Esophagus mucosa (tissue), 1 donor: Measurements from ENCODE around the gene SLC45A1. TPM values are rescaled to one million over a fixed set of nuclear protein-coding genes. Genes with fewer than 3 reads are reported as not detected.
"Not testable (repeated sequence)": the region's sequence is repeated elsewhere in the genome, so short reads cannot be mapped to it uniquely, and the experiment has no call there.

Source experiments
- ATAC-seq: fragments of 200-7000 bp; cut with Tn5 transposase; one replicate; pipeline ENCODE4 v1.9.1; 2020
- total RNA-seq: library from RNA; stranded (reverse); gene quantifications from one replicate; pipeline ENCODE4 v1.2.4, GENCODE V29; 2023
- donor health status: DM: yes; HTN: yes; CAD: no.

SLC45A1 gene
- total RNA-seq, 1 donor from 2014 or later = 0.20 TPM

DNA sequence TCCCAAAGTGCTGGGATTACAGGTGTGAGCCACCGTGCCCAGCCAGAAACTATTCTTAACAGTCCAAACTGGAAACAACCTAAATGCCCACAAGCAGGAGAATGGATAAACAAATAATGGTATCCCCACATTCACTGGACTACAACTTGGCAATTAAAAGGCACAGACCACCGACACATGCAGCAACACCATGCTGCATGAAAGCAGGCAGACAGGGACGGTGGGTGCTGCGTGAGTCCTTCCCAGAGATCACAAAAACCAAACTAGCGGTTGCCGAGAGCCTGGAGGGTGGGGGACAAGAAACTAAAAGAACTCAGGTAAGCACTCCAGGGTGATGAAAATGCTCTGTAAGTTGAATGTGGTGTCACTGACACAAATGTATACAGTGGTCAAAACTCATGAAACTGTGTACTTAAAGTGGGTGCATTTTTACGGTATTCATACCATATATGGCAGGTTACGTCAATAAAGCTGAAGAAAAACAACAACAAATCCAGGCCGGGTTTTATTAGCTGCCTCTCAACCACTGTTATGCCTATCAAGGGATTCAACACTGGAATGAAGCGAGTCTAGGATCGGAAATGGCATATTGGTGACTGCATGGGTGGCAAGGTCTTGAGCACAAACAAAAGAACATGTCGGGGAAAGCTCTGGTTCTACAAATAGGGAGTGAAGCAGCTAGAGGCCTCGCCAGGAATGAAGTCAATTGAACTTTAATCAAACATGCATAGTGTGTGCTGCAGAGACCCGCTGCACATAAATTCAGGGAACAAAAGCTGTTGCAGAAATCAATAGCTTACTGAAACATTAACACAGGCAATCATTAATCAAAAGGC, 52.4 kb downstream of the SLC45A1 start:
- no peak for ATAC-seq

DNA sequence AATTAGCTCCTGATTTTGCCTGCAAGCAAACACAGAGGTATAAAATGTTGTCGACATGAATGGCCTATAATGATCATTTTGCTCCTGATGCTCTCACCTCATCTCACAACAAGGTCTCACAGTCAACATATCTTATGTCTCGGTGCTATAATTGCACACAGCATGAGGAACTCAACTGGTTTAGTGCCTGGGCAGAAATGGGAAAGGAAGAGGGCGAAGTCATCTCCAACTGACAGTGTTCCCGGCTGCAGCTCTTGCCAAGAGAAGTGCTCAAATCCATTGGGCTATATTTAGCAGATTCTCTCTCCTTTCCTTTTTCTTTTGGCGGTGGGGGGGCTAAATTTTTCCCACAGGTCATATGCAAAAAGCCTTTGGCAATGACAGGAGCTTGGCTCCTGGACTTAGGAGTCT, 53.0 kb downstream of the SLC45A1 start:
- no peak for ATAC-seq

DNA sequence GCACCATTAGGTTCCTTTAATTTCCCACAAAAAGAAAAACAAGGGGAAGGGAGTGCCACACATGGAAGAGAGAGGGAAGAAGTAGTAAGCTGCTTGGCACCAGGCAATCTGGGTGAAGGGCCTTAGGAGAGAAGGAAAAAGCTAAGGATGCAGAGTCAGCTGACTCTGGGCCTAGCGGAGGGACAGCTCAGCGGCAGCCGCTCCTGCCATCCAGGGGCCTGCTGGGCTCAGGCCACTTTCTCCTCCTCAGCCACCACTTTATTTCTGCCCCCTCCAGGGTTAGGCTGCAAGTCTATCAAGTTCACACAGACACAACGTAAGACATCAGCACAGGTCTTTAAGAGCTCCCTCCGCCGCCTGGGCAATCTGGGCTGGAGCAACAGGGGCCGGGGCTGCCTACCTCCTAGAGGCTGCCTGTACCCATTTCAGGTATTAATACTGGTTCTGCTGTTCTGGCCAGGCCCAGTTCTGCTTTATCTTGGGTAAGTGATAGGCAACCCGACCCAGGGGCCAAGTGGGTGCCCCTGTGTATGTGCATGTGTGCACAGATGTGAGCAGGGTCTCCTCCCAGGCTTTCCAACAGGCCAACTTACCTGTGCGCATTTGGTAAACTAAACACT, 53.6 kb downstream of the SLC45A1 start:
- ATAC-seq = no peak

DNA sequence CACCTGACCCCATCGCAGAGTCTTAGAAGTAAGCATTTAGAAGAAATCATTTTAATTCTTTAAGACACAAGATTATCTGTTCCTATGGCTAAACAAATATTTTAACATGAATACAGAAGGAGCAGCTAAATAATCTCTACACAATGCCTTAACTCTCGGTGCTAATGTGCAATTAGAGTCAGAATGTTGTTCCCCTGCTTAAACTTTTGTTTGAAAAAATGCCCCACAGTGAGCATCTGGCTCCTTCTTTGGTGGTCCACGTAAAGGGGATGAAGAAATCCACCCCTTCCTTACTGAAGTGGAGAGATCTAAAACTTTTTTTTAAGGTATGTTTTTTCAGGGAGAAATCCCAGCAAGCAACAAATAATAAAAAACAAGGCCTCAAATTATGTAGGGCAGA, 55.2 kb downstream of the SLC45A1 start:
- no peak for ATAC-seq

DNA sequence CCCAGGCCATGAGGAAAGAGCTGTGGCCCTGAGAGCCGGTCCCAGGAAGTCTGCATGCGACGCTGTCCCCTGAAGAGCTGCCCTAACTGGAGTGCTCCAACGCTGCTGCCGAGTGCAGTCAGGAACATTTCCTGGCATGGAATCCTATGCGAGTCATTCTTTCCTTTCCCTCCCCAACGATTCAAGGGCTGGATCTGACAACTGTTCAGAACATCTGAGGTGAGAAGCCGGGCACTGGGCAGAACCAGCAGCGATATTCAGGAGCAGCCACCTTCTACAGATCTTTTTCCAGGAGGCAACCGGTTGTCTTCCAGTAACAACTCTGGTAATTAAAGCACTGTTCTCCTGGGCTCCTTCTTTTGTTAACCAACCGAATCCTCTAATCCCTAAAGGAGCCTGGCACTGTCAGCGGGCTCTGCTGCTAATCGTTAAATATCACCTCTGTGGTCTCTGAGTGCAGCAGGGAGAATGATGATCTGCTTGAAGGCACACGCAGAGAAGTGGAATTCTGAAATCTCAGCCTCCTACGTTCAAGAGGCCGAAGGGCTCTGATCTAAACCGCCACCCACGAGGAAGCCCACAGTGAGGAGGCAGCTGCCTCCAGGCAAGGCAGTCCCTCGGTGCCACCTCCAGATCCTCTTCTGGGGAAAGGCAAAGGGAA, 55.8 kb downstream of the SLC45A1 start:
- ATAC-seq = peak; percentile 59

DNA sequence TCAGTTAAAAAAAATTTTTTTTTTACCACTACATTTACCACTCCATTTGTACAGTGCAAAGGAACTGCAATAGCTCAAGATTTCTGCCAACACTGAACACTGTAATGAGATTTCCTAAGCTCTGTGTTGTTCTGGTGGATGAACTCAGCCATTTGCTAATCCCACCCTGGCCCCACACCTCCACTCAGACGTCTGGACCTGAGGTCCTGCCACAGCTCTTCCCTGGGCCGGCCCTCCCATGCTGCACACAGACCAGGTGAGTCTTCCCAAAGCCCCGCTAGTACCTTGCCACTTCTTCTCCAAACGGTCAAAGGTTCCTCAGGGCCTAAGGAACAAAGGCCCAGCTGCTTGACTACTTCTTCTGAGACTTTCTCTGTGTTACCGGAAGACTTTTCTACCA, 56.4 kb downstream of the SLC45A1 start:
- ATAC-seq = no peak

DNA sequence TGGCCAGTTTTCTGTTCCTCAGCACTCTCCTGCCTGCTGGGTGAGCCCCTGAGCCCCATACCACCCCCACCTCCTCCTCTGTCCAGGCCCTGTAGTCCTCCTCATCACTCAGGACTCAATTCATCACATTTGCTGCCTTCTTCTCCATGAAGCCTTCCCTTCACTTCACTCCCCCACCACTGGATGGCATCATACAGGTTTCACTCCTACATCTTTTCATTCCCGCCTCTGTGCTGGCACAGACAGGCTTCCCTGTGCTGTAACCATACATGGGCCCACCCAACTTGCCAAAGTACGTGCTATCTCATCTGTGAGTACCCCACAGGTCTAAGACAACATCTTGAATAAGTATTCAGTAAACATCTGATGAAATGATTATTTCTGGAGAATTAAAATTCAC, 56.9 kb downstream of the SLC45A1 start:
- peak; percentile 44 for ATAC-seq

GRCh38 chr1:8376358-8376840, 58.5 kb downstream of the SLC45A1 start:
- no peak for ATAC-seq

GRCh38 chr1:8377271-8377981, 59.5 kb downstream of the SLC45A1 start:
- ATAC-seq = no peak

GRCh38 chr1:8378178-8378577, 60.3 kb downstream of the SLC45A1 start:
- ATAC-seq = no peak

DNA sequence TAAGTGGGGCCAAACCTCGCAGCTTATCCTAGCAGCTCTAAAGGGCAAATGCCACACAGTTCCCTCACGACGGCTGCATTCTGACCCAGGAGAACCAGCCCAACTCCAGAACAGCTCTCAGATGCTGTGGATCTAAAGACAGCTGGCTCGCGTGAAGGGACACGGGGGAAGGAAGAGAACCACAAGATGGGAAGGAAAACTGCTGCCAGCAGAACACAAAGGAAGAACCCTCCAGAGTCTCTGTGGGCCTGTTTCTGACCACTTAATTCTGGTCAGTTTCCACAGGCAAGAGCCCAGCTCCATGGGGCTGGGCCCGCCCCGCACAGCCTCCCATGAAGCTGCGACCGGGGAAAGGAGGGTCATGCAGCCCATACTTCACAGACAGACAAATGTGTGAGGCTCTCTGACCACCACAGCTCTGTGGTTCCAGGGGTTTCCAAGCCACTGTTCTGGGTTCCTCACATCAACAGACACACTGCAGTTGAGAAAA, 61.1 kb downstream of the SLC45A1 start:
- no peak for ATAC-seq

DNA sequence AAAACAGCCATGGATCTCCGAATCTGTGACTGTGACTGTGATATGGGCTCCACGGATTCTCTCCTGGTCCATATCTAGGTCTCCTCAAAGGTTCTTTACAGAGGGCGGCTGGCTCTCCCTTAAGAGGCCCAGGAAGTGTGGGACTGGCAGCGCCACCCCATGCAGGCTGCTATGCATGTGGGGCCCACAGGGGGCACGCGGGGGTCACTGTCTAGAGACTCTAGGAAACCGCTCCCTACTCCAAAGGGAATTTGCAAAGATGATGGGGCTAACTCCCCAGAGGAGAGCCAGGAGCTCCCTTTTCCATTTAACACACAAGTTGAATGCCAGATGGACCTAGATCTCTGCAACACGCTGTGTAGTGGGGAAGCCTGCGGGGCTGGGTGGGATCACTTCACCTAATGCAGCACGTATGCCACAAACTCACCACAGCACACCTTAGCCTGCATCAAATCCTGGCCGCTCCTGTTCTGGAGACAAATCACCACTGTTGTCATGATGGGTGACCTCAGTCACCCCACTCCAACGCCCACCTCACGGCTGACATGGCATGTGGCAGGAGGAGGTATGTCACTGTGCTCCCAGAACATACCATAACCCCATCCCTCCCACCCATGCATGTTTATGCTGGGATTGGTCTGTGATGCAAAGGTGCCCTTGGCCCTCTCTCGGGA, 61.7 kb downstream of the SLC45A1 start:
- no peak for ATAC-seq

DNA sequence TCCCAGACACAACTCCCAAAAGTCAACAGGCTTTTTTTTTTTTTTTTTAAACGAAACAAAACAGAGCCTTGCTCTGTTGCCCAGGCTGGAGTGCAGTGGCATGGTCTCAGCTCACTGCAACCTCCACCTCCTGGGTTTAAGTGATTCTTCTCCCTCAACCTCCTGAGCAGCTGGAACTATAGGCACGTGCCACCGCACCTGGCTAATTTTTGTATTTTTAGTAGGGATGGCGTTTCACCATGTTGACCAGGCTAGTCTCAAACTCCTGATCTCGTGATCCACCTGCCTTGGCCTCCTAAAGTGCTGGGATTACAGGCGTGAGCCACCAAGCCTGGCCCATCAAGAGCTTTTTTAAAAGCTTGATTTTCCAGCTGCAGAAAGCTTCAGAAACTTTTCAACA, 62.4 kb downstream of the SLC45A1 start:
- ATAC-seq = not testable (repeated sequence)

- peak; percentile 79 for ATAC-seq
Measured at GRCh38 chr1:8381618-8382017, 63.7 kb downstream of the SLC45A1 start.

- no peak for ATAC-seq
Measured at GRCh38 chr1:8382051-8382505, 64.2 kb downstream of the SLC45A1 start.

- ATAC-seq = no peak
Measured at GRCh38 chr1:8382608-8383505, 64.9 kb downstream of the SLC45A1 start.

DNA sequence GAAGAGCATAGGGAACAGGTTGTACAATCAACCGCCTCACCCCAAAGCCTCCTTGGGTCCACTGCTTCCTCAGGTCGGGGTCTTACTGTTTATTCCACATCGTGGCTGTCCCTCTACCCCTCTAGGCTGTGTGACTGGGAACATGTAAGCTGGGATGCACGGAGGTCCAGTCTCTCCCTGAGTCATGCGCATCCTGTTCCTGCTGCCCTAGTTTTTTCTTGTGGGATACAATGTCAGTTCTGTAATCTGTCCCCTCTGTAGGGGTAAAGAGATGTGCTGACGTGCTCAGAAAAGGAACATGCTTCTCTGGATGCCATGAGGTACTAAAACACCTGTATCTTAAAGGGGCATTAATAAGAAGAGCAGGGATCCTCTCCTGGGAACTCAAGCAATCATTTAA, 66.2 kb downstream of the SLC45A1 start:
- no peak for ATAC-seq

- no peak for ATAC-seq
Measured at GRCh38 chr1:8384577-8384976, 66.7 kb downstream of the SLC45A1 start.

DNA sequence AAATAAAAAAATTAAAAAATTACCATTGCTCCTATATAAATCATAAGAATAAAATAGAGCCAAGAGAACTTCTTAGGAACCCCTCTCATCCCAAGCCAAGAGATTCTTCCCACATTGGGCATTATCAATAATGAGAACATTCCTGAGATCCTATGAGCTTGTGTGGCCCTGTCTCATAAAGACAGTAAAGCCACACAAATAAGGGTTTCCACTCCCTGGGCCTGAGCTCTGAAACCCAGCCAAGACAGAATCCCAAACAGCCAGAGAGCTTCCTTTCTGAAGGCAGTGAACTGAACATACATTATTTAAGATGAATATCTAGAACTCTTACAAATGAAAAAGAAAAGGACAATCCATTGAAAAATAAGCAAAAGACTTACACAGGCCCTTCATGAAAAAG, 68.3 kb downstream of the SLC45A1 start:
- no peak for ATAC-seq

- ATAC-seq = no peak
Measured at GRCh38 chr1:8388732-8389562, 71.0 kb downstream of the SLC45A1 start.
